OCI-LY3 (cell line): ENCODE measurements around the gene LDB3.

Source experiments
- EZH2phosphoT487 ChIP-seq: fragments of 200-600 bp; shearing (Covaris generic); IDR thresholded peaks from 2 replicates; pipeline ENCODE4 v1.6.1; 2018; ENCODE audit warnings: antibody characterized with exemption, mixed run types, low read depth
- TF ChIP-seq, protein P1 (sequence below): fragments of 200-600, 300-600 bp; sonication (generic); IDR thresholded peaks from 2 replicates; pipeline ENCODE4 v1.5.1; 2014; ENCODE audit warnings: antibody characterized with exemption, low read length, low read depth

DNA sequence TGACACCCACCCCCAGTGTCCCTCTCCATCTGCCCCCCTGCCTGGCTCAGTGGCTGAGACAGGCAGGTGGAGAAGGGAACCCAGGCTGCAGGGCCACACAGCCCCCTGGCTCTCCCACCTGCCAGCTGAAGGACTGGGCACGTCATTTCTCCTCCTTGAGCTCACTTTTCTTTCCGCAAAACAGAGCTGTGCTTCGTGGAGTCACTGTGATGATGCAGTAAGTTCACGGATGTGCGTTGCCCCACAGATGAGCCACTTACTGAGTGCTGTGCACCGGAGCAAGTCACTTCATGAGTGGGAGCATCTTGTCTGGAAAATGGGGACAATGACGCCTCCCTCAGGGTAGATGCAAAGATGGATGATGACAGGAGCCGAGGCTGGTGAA is 11.3 kb upstream of the LDB3 start:
- TF ChIP-seq, protein P1, sequence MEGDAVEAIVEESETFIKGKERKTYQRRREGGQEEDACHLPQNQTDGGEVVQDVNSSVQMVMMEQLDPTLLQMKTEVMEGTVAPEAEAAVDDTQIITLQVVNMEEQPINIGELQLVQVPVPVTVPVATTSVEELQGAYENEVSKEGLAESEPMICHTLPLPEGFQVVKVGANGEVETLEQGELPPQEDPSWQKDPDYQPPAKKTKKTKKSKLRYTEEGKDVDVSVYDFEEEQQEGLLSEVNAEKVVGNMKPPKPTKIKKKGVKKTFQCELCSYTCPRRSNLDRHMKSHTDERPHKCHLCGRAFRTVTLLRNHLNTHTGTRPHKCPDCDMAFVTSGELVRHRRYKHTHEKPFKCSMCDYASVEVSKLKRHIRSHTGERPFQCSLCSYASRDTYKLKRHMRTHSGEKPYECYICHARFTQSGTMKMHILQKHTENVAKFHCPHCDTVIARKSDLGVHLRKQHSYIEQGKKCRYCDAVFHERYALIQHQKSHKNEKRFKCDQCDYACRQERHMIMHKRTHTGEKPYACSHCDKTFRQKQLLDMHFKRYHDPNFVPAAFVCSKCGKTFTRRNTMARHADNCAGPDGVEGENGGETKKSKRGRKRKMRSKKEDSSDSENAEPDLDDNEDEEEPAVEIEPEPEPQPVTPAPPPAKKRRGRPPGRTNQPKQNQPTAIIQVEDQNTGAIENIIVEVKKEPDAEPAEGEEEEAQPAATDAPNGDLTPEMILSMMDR, result no peak
- TF ChIP-seq EZH2phosphoT487, result no peak
